Measurements from ENCODE around the gene ITPR2.

GRCh38 chr12:26642361-26642760 lies 190.6 kb downstream of the ITPR2 start:
- TF ChIP-seq CTCF (IDR thresholded peaks at IDR 0.05; ENCODE audit: insufficient read depth, low read length) (no peak), POLR2AphosphoS5 (IDR thresholded peaks at IDR 0.05; ENCODE audit: low read depth) (no peak), GABPA (IDR thresholded peaks at IDR 0.05; ENCODE audit: low read depth) (no peak)
- TF ChIP-seq, protein P1, sequence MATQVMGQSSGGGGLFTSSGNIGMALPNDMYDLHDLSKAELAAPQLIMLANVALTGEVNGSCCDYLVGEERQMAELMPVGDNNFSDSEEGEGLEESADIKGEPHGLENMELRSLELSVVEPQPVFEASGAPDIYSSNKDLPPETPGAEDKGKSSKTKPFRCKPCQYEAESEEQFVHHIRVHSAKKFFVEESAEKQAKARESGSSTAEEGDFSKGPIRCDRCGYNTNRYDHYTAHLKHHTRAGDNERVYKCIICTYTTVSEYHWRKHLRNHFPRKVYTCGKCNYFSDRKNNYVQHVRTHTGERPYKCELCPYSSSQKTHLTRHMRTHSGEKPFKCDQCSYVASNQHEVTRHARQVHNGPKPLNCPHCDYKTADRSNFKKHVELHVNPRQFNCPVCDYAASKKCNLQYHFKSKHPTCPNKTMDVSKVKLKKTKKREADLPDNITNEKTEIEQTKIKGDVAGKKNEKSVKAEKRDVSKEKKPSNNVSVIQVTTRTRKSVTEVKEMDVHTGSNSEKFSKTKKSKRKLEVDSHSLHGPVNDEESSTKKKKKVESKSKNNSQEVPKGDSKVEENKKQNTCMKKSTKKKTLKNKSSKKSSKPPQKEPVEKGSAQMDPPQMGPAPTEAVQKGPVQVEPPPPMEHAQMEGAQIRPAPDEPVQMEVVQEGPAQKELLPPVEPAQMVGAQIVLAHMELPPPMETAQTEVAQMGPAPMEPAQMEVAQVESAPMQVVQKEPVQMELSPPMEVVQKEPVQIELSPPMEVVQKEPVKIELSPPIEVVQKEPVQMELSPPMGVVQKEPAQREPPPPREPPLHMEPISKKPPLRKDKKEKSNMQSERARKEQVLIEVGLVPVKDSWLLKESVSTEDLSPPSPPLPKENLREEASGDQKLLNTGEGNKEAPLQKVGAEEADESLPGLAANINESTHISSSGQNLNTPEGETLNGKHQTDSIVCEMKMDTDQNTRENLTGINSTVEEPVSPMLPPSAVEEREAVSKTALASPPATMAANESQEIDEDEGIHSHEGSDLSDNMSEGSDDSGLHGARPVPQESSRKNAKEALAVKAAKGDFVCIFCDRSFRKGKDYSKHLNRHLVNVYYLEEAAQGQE (IDR thresholded peaks at IDR 0.05; ENCODE audit: insufficient replicate concordance, low read depth), result no peak

Measured in HL-60 (cell line).